Lower lobe of right lung (tissue), 2 donors: Measurements from ENCODE around the gene MPND. TPM values are rescaled to one million over a fixed set of nuclear protein-coding genes. Genes with fewer than 3 reads are reported as not detected.
A peak's percentile ranks its signal among the peaks of the same experiment; 100 is the strongest.

Experiments used
- ATAC-seq, 2 donors: fragments of 200-7000 bp; cut with Tn5 transposase; one replicate each; pipeline ENCODE4 v1.9.1; 2020 to 2022; ENCODE audit warnings: mild to moderate bottlenecking in 2 of 2, moderate library complexity in 2 of 2
- DNase-seq: peaks from one replicate; pipeline ENCODE4 v3.0.0-alpha.2; 2020
- H3K27ac ChIP-seq: fragments of 200-600 bp; one replicate; pipeline ENCODE4 v1.8.0; 2022
- H3K27me3 ChIP-seq: fragments of 200-600 bp; one replicate; pipeline ENCODE4 v1.8.0; 2022; ENCODE audit warnings: low read depth
- H3K36me3 ChIP-seq: fragments of 200-600 bp; one replicate; pipeline ENCODE4 v1.8.0; 2022; ENCODE audit warnings: mild to moderate bottlenecking
- H3K4me1 ChIP-seq: fragments of 200-600 bp; one replicate; pipeline ENCODE4 v1.8.0; 2022
- H3K4me3 ChIP-seq: fragments of 200-600 bp; one replicate; pipeline ENCODE4 v1.8.0; 2022; ENCODE audit warnings: mild to moderate bottlenecking
- H3K9me3 ChIP-seq: fragments of 200-600 bp; one replicate; pipeline ENCODE4 v1.8.0; 2022
- intact Hi-C: fragments of 100-400 bp; cut with DNase I; formaldehyde crosslinking; loops from one replicate; pipeline ENCODE4 v1.11.0; 2022
- total RNA-seq: library from RNA; stranded (reverse); fragmentation: NEBNext Ultra II Directional; extraction: Animal tissue kit (Norgen Biotek cat#: 25700); gene quantifications from one replicate; pipeline ENCODE4 v1.2.1, GENCODE V29; 2021
- TF ChIP-seq, protein P1 (sequence below): fragments of 200-600 bp; IDR thresholded peaks from one replicate; pipeline ENCODE4 v1.8.0; 2022; ENCODE audit warnings: antibody characterized with exemption, mild to moderate bottlenecking
- donor health status: DM: no; HTN: yes; CAD: no; lungs with severe emphysema.

The MPND gene
- total RNA-seq, 1 donor from 2014 or later: 41.2 TPM

GRCh38 chr19:4385291-4386040, 42.1 kb downstream of the MPND start:
- no peak for DNase-seq
- peaks cover 30% of the 10 kb centered on the region for H3K4me1 ChIP-seq
- no peak for ATAC-seq
- TF ChIP-seq, protein P1, sequence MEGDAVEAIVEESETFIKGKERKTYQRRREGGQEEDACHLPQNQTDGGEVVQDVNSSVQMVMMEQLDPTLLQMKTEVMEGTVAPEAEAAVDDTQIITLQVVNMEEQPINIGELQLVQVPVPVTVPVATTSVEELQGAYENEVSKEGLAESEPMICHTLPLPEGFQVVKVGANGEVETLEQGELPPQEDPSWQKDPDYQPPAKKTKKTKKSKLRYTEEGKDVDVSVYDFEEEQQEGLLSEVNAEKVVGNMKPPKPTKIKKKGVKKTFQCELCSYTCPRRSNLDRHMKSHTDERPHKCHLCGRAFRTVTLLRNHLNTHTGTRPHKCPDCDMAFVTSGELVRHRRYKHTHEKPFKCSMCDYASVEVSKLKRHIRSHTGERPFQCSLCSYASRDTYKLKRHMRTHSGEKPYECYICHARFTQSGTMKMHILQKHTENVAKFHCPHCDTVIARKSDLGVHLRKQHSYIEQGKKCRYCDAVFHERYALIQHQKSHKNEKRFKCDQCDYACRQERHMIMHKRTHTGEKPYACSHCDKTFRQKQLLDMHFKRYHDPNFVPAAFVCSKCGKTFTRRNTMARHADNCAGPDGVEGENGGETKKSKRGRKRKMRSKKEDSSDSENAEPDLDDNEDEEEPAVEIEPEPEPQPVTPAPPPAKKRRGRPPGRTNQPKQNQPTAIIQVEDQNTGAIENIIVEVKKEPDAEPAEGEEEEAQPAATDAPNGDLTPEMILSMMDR: no peak
- H3K27me3 ChIP-seq: no peaks in the 10 kb centered on the region
- H3K9me3 ChIP-seq: no peaks in the 10 kb centered on the region
- H3K36me3 ChIP-seq: peaks cover 37% of the 10 kb centered on the region
- H3K4me3 ChIP-seq: no peak overlapping the region
- no peak overlapping the region for H3K27ac ChIP-seq
- intact Hi-C loops: no loop called here

DNA sequence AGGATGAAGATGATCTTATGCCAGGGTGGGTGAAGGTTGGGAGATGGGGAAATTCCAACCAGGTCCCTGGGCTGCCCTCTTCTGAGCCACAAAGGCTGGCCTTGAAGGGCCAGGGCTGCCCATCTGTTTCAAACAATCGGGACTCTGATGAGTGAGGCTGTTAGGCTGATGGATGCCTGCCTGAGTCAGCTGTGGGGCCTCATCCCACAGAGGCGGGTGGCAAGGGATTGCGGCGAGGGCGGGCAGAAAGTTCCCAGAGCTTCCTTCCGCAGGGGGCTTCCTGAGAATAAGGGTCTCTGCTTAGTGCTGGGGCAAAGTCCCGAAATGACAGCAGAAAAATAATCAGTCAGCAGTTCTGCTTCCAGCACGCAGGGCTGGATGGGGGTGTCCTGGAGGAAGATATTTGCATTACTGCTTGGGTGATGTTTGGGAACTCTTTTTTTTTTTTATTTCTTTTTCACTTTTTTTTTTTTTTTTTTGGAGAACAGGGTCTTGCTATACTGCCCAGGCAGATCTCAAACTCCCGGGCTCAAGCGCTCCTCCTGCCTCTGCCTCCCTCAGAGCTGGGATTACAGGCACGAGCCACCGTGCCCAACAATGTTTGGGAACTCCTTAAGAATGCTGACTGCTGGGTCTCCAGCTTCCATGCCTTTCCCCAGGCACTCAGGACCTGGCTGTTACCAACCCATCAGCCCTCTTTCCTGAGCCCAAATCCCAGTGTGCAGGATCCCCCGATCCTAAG, 42.9 kb downstream of the MPND start:
- Histone ChIP-seq H3K27me3 (no peaks in the 10 kb centered on the region), H3K27ac (no peak overlapping the region), H3K4me1 (peaks cover 34% of the 10 kb centered on the region), H3K4me3 (no peak overlapping the region), H3K36me3 (peaks cover 37% of the 10 kb centered on the region), H3K9me3 (no peaks in the 10 kb centered on the region)
- intact Hi-C loops: no loop called here
- TF ChIP-seq, protein P1: no peak
- ATAC-seq: no peak
- no peak for DNase-seq

DNA sequence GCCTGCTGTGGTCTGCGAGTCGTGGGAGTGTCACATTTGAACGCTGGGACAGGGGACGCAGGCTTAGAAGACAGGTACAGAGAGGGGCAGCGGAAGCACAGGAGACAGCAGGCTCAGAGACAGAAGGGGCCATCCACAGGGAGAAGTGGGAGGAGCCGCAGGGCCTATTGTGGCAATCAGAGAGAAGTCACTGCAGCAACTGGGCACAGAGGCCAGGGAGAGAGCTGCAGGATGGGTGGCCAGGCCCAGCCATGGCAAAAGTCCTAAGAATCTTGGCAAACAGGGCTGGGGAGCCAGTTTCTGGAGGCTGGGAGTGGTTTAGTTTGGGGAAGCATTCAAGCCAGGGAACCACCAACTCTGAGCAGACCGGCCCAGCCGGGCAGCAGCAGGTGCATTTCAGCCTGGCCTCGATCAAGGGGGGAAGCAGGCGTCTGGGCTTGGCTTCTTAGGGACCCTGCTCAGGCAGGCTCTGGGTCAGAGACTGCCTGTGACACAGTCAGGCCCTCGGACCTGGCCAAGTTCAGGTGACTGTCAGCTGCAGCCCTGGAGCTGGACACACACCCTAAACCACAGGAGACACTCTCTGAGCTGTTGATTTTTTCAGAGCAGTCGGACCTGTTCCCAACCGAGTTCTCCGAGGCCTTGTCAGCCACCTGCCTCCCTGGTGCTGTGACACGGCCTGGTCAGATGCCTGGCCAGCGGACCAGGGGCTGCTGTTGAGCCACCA, 45.1 kb downstream of the MPND start:
- Histone ChIP-seq H3K36me3 (peaks cover 32% of the 10 kb centered on the region), H3K27me3 (no peaks in the 10 kb centered on the region), H3K4me3 (no peak overlapping the region), H3K4me1 (peaks cover 55% of the 10 kb centered on the region), H3K9me3 (no peaks in the 10 kb centered on the region), H3K27ac (peak overlapping the region; percentile 84)
- peak; percentile 24 to 52 for ATAC-seq
- intact Hi-C loops: no loop called here
- TF ChIP-seq, protein P1: no peak
- peak; percentile 52 for DNase-seq

- intact Hi-C loops: no loop called here
- Histone ChIP-seq H3K27me3 (no peaks in the 10 kb centered on the region), H3K36me3 (peaks cover 28% of the 10 kb centered on the region), H3K4me1 (peaks cover 59% of the 10 kb centered on the region), H3K4me3 (no peak overlapping the region), H3K27ac (peak overlapping the region; percentile 84), H3K9me3 (no peaks in the 10 kb centered on the region)
- DNase-seq: no peak
- TF ChIP-seq, protein P1: no peak
- ATAC-seq: no peak
Observed at GRCh38 chr19:4389064-4389375, 45.7 kb downstream of the MPND start.

- Histone ChIP-seq H3K36me3 (peaks cover 23% of the 10 kb centered on the region), H3K9me3 (no peaks in the 10 kb centered on the region), H3K4me1 (peaks cover 63% of the 10 kb centered on the region), H3K27ac (peak overlapping the region; percentile 84), H3K4me3 (peak overlapping the region; percentile 9), H3K27me3 (no peaks in the 10 kb centered on the region)
- ATAC-seq (no peak), DNase-seq (no peak)
- intact Hi-C loops: no loop called here
- TF ChIP-seq, protein P1: no peak
Observed at GRCh38 chr19:4389511-4390016, 46.2 kb downstream of the MPND start.
